ENCODE measurements around the gene SNRPF.
"Not testable (repeated sequence)": the region's sequence is repeated elsewhere in the genome, so short reads cannot be mapped to it uniquely, and the experiment has no call there.

SNRPF gene

GRCh38 chr12:95858451-95859343 is at the start of gene SNRPF:
SNRPF (plus strand) TSS chr12:95858952; CDS start chr12:95859074, 122 bp downstream.
- DNase-seq (ENCODE audit: low read depth) = peak; percentile 88

GRCh38 chr12:95809000-95809680 is 49.6 kb upstream of the SNRPF start:
- DNase-seq (ENCODE audit: low read depth) = no peak

- DNase-seq (ENCODE audit: low read depth) = no peak
These were observed 48.3 kb upstream of the SNRPF start for GRCh38 chr12:95810411-95810810.

- not testable (repeated sequence) for DNase-seq (ENCODE audit: low read depth)
These were observed 46.6 kb upstream of the SNRPF start for GRCh38 chr12:95812155-95812554.

- DNase-seq (ENCODE audit: low read depth) = no peak
These were observed 43.0 kb upstream of the SNRPF start for GRCh38 chr12:95815632-95816212.

GRCh38 chr12:95820096-95820703 is 38.6 kb upstream of the SNRPF start:
- no peak for DNase-seq (ENCODE audit: low read depth)

GRCh38 chr12:95829395-95829794 is 29.4 kb upstream of the SNRPF start:
- DNase-seq (ENCODE audit: low read depth) = no peak

GRCh38 chr12:95830335-95831089 is 28.2 kb upstream of the SNRPF start:
- DNase-seq (ENCODE audit: low read depth) = no peak

- DNase-seq (ENCODE audit: low read depth) = no peak
These were observed 24.2 kb upstream of the SNRPF start for GRCh38 chr12:95834572-95834971.

- DNase-seq (ENCODE audit: low read depth) = no peak
These were observed 22.6 kb upstream of the SNRPF start for GRCh38 chr12:95836185-95836609.

- DNase-seq (ENCODE audit: low read depth) = no peak
These were observed 22.0 kb upstream of the SNRPF start for GRCh38 chr12:95836630-95837239.

GRCh38 chr12:95837240-95838038 is 21.3 kb upstream of the SNRPF start:
- no peak for DNase-seq (ENCODE audit: low read depth)

- no peak for DNase-seq (ENCODE audit: low read depth)
These were observed 20.6 kb upstream of the SNRPF start for GRCh38 chr12:95838125-95838524.

- DNase-seq (ENCODE audit: low read depth) = not testable (repeated sequence)
These were observed 16.3 kb upstream of the SNRPF start for GRCh38 chr12:95842426-95842825.

GRCh38 chr12:95848575-95849388 is 10.0 kb upstream of the SNRPF start:
- no peak for DNase-seq (ENCODE audit: low read depth)

- no peak for DNase-seq (ENCODE audit: low read depth)
These were observed 7.1 kb upstream of the SNRPF start for GRCh38 chr12:95851606-95852005.

GRCh38 chr12:95852133-95852532 is 6.6 kb upstream of the SNRPF start:
- DNase-seq (ENCODE audit: low read depth) = no peak

GRCh38 chr12:95857156-95857555 is 1.6 kb upstream of the SNRPF start:
- no peak for DNase-seq (ENCODE audit: low read depth)

GRCh38 chr12:95857799-95858198 is 953 bp upstream of the SNRPF start:
- DNase-seq (ENCODE audit: low read depth) = no peak
